BJ (cell line): ENCODE results near the gene SLC45A1. TPM values are rescaled to one million over a fixed set of nuclear protein-coding genes. Genes with fewer than 3 reads are reported as not detected.

Experiments
- CTCF ChIA-PET: fragments of 350-600 bp; formaldehyde crosslinking; extraction: SDS; loops from one replicate; lab custom pipeline; 2021; ENCODE audit warnings: antibody characterized with exemption, inconsistent platforms; lab: Yijun Ruan, JAX
- POLR2A ChIA-PET: fragments of 300-600 bp; sonication (Branson Sonifier 250); formaldehyde crosslinking; extraction: SDS; loops from one replicate; lab custom pipeline; 2021; ENCODE audit warnings: antibody characterized with exemption; lab: Charles Lee
- DNase-seq: peaks from one replicate; pipeline ENCODE4 v3.0.0-alpha.2; 2011; ENCODE audit warnings: low read depth
- H3K27me3 ChIP-seq: 2 replicates; pipeline ENCODE4 v1.6.0; 2011; ENCODE audit warnings: low read length; ENCODE audit not compliant: control insufficient read depth, insufficient read depth
- H3K36me3 ChIP-seq: 2 replicates; pipeline ENCODE4 v1.5.1; 2011; ENCODE audit warnings: low read length; ENCODE audit not compliant: control insufficient read depth, insufficient read depth
- H3K4me3 ChIP-seq: 2 replicates; pipeline ENCODE4 v1.5.1; 2011; ENCODE audit warnings: low read depth, mild to moderate bottlenecking, control low read depth, low read length
- polyA plus RNA-seq: library from polyadenylated mRNA; depleted of rRNA; stranded (reverse); fragments of >200 nt; gene quantifications from 2 replicates; pipeline ENCODE4 v1.2.3, GENCODE V29; 2011
- TF ChIP-seq, protein P1 (sequence below): IDR thresholded peaks from 2 replicates; pipeline ENCODE4 v1.5.1; 2011; ENCODE audit warnings: low read depth, mild to moderate bottlenecking, control low read depth, inconsistent platforms, low read length, moderate library complexity; ENCODE audit not compliant: insufficient read depth

Gene SLC45A1
- polyA plus RNA-seq, 1 experiment, result 1.4 TPM

DNA sequence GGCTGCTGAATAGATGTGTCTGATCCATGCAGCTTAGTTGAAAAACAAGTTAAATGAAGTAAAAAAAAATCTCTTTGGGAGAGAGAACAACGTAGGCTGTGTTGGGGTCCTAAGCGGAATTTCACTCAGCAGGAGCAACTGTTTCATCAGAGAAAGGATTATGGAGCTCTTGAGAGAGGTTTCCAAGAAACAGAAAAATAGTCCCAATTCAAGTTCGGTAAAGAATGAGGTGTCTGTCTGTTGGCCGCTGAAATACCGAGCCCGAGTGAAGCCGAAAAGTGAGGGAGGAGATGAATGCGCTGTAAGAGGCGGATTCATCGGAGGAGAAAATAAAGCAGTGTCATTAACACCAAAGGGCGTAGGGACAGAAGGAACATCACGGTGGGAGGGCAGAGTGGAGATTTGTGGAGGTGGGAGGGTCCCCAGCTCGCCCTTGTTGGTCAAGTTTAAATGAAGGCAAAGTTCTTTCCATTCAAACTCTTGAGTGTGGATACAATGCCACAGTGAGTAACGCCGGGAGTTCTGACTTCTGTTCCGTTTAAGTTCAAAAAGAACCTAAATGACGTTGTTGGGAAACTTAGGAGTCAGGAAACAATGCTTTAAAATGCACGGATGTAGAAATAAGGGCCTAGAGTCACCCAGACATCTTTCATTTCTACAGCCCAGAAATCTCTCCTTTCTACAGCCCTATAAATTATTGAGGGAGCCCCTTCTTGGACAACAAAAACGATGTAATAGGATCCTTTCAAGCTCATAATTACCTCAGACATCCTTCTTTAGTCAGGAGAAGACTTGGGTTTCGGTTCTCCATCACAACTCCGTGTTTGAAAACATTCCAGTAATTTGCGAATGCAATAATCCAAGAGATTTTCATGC, 15.6 kb upstream of the SLC45A1 start:
- Histone ChIP-seq H3K4me3 (no peak overlapping the region), H3K27me3 (no peaks in the 10 kb centered on the region; the same call in 1 of the 2 replicates), H3K36me3 (no peaks in the 10 kb centered on the region)
- TF ChIP-seq, protein P1, sequence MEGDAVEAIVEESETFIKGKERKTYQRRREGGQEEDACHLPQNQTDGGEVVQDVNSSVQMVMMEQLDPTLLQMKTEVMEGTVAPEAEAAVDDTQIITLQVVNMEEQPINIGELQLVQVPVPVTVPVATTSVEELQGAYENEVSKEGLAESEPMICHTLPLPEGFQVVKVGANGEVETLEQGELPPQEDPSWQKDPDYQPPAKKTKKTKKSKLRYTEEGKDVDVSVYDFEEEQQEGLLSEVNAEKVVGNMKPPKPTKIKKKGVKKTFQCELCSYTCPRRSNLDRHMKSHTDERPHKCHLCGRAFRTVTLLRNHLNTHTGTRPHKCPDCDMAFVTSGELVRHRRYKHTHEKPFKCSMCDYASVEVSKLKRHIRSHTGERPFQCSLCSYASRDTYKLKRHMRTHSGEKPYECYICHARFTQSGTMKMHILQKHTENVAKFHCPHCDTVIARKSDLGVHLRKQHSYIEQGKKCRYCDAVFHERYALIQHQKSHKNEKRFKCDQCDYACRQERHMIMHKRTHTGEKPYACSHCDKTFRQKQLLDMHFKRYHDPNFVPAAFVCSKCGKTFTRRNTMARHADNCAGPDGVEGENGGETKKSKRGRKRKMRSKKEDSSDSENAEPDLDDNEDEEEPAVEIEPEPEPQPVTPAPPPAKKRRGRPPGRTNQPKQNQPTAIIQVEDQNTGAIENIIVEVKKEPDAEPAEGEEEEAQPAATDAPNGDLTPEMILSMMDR, result no peak
- ChIA-PET CTCF (interaction anchor here (0.8 to 2.1 kb wide), 5 partner anchors 9 to 274 kb away, joined by 3 to 11 read pairs (median 3); no protein-coding TSS in a partner anchor), POLR2A (no interaction called here)
- DNase-seq, result no peak

DNA sequence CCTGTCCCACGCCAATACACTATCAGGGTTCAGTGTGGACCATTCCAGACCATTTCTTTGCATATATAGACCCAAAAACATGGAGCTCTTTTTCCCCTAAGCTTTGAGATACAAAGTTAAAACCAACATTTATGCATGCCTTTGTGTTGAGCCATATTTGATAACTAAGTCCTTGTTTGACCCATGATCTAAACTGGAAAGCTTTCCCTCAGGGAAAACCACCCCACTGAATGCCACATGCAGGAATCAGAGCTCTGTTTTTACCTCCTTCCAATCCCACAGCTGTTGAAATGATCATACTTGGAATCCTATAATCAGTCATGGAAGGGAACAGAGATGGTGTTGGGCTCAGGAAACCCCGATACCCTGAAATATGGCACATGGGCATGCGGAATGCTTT, 14.8 kb upstream of the SLC45A1 start:
- no peak for DNase-seq
- Histone ChIP-seq H3K4me3 (no peak overlapping the region), H3K36me3 (no peaks in the 10 kb centered on the region), H3K27me3 (no peaks in the 10 kb centered on the region)
- POLR2A ChIA-PET, result no interaction called here
- TF ChIP-seq, protein P1, result no peak
- CTCF ChIA-PET, result interaction anchor here (0.6 to 2.1 kb wide), 6 partner anchors 8 to 275 kb away, joined by 3 to 11 read pairs (median 3); no protein-coding TSS in a partner anchor

DNA sequence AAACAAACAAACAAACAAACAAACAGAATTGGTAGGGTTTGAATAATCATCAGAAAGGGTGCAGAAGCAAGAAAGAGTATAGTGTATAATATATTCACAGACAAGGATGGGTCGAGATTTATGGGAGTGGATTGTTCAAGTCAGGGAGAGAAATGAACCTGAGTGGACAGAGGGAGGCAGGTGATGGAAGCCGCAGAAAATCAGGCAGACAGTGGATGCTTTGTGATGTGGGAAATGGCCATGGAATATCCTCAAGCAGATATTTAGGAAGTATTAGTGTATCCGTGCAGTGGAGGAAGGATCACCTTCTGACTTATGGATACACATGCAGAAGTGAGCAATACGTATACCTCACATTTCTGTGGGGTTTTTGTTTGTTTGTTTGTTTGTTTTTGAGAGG, 14.0 kb upstream of the SLC45A1 start:
- DNase-seq, result no peak
- TF ChIP-seq, protein P1, result no peak
- CTCF ChIA-PET, result no interaction called here
- H3K36me3 ChIP-seq, result no peaks in the 10 kb centered on the region
- POLR2A ChIA-PET, result no interaction called here
- H3K4me3 ChIP-seq, result no peak overlapping the region
- H3K27me3 ChIP-seq, result no peaks in the 10 kb centered on the region

DNA sequence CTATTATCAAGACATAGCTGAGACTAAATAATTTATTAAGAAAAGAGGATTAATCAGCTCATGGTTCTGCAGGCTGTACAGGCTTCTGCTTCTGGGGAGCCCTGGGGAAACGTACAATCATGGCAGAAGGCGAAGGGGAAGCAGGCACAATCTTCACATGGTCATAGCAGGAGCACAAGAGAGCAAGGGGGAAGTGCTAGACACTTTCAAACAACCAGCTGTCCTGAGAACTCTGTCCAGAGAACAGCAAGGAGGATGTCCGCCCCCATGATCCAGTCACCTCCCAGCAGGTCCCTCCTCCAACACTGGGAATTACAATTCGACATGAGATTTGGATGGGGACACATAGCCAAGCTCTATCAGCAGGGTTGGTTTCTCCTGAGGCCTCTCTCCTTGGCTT, 10.3 kb upstream of the SLC45A1 start:
- Histone ChIP-seq H3K4me3 (no peak overlapping the region), H3K36me3 (no peaks in the 10 kb centered on the region), H3K27me3 (no peaks in the 10 kb centered on the region)
- ChIA-PET CTCF (interaction anchor here (0.8 kb wide), 1 partner anchor 333 kb away, joined by 4 read pairs; no protein-coding TSS in a partner anchor), POLR2A (no interaction called here)
- DNase-seq, result no peak
- TF ChIP-seq, protein P1, result no peak

DNA sequence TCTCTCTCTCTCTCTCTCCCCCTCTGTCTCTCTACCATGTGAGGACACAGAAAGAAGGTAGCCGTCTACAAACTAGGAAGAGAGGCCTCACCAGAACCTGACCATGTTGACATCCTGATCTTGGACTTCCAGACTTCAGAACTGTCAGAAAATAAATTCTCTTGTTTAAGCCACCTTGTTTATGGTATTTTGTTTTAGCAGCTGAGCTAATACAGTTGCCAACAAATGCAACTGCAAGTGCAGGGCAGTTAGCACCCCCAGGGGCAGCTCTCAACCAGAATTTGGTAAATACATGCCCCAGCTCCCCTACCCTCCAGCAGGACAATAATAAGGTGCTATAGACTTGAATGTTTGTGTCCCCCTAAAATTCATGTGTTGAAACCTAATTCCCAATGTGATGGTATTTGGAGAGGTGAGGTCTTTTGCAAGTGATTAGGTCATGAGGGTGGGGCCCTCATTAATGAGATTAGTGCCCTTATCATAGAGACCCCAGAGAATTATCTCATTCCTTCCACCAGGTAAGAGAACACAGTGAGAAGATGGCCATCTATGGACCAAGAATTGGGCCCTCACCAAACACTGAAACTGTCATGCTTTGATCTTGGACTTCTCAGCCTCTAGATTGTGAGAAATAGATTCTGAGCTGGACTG, 6.7 kb upstream of the SLC45A1 start:
- Histone ChIP-seq H3K4me3 (no peak overlapping the region), H3K36me3 (no peaks in the 10 kb centered on the region), H3K27me3 (no peaks in the 10 kb centered on the region)
- CTCF ChIA-PET, result interaction anchor here (1.2 to 3.8 kb wide), 4 partner anchors 9 to 336 kb away, joined by 4 to 16 read pairs (median 10); no protein-coding TSS in a partner anchor
- POLR2A ChIA-PET, result interaction anchor here (0.6 kb wide), 1 partner anchor 23 kb away, joined by 6 read pairs; no protein-coding TSS in a partner anchor
- DNase-seq, result no peak
- TF ChIP-seq, protein P1, result no peak
